WI38 (cell line): ENCODE data around the gene PDZD7.

Experiments used
- H3K4me3 ChIP-seq: 2 replicates; pipeline ENCODE4 v1.5.1; 2011; ENCODE audit warnings: low read depth, mild to moderate bottlenecking, control low read depth, low read length
- TF ChIP-seq, protein P1 (sequence below): IDR thresholded peaks from 2 replicates; pipeline ENCODE4 v1.5.1; 2012; ENCODE audit warnings: low read depth, mild to moderate bottlenecking, control low read depth, low read length

Gene PDZD7

GRCh38 chr10:100989088-100989487 is 41.8 kb downstream of the PDZD7 start:
- TF ChIP-seq, protein P1, sequence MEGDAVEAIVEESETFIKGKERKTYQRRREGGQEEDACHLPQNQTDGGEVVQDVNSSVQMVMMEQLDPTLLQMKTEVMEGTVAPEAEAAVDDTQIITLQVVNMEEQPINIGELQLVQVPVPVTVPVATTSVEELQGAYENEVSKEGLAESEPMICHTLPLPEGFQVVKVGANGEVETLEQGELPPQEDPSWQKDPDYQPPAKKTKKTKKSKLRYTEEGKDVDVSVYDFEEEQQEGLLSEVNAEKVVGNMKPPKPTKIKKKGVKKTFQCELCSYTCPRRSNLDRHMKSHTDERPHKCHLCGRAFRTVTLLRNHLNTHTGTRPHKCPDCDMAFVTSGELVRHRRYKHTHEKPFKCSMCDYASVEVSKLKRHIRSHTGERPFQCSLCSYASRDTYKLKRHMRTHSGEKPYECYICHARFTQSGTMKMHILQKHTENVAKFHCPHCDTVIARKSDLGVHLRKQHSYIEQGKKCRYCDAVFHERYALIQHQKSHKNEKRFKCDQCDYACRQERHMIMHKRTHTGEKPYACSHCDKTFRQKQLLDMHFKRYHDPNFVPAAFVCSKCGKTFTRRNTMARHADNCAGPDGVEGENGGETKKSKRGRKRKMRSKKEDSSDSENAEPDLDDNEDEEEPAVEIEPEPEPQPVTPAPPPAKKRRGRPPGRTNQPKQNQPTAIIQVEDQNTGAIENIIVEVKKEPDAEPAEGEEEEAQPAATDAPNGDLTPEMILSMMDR: no peak
- H3K4me3 ChIP-seq: no peak overlapping the region

- peak overlapping the region; percentile 94 for H3K4me3 ChIP-seq
- TF ChIP-seq, protein P1: no peak
Measured at GRCh38 chr10:100988166-100988565, 42.8 kb downstream of the PDZD7 start.

DNA sequence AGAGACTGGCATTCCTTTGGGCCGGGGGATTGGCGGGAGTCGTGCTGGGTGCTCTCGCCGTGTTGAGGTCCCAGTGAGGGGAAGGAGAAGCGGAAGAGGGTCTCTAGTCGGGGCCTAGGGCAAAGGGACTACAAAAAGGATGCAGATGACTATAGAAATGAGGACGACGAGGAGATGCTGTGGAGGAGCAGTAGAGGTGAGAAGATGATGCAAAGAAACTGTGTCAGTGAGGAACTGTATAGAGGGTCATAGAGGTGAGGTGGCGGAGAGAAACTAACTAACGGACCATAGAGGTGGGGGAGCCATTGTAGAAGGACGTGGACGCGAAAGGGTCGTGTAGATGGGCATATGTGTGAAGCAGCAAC is 43.3 kb downstream of the PDZD7 start:
- TF ChIP-seq, protein P1: no peak
- H3K4me3 ChIP-seq: peak overlapping the region; percentile 94

- TF ChIP-seq, protein P1: no peak
Measured at GRCh38 chr10:100986952-100987684, 43.8 kb downstream of the PDZD7 start, which contains the start of the genes MRPL43 and TWNK. Gene MRPL43, minus strand, starts transcription at chr10:100987497. Its CDS starts 54 bp downstream, at chr10:100987443. Gene TWNK, plus strand, starts transcription at chr10:100987543. Its CDS starts 668 bp downstream, at chr10:100988211.

DNA sequence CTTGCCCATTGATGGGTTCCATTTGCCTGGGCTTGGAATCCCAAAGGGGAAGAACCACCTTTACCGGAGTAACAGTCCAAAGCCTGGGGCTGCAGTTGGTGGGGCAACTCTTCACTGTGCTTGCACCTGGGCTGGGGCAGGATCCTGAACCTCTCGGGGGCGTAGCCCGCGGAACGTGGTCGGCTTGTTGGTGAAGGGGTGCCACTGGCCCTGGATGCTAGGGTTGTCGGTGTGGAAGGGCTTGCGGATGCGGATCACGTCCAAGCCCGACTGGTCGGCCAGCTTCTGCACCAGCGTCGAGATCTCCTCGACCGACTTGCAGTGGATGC is 44.3 kb downstream of the PDZD7 start:
- TF ChIP-seq, protein P1: no peak
- H3K4me3 ChIP-seq: peak overlapping the region; percentile 94

More at GRCh38 chr10:100986952-100987684, 43.8 kb downstream of the PDZD7 start, which contains the start of the genes MRPL43 and TWNK:
- peak within 1 kb of the TSS; percentile 94 for H3K4me3 ChIP-seq

GRCh38 chr10:100985336-100985735 is 45.6 kb downstream of the PDZD7 start:
- H3K4me3 ChIP-seq: no peak overlapping the region
- TF ChIP-seq, protein P1: no peak

GRCh38 chr10:100984672-100985177 is 46.2 kb downstream of the PDZD7 start:
- H3K4me3 ChIP-seq: no peak overlapping the region
- TF ChIP-seq, protein P1: no peak
